Erythroblast (primary cell): Measurements from ENCODE around the gene ANKRD13C.

Experiments
- GATA1 ChIP-seq: IDR thresholded peaks from 2 replicates; pipeline ENCODE4 v1.6.1; 2011; ENCODE audit warnings: low read depth, mild to moderate bottlenecking, control low read depth, low read length, moderate library complexity
- POLR2A ChIP-seq: IDR thresholded peaks from 2 replicates; pipeline ENCODE4 v1.6.1; 2011; ENCODE audit warnings: mild to moderate bottlenecking, low read length

DNA sequence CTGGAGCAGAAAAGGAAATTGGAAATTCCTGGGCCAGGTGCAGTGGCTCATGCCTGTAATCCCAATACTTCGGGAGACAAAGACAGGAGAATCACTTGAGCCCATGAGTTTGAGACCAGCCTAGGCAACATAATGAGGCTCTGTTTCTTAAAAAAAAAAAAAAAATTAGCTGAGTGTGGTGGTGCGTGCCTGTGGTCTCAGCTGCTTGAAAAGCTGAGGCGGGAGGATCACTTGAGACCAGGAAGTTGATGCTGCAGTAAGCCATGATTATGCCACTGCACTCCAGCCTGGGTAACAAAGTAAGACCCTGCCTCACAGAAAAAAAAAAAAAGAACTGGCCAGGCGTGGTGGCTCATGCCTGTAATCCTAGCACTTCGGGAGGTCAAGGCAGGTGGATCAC, 76.6 kb downstream of the ANKRD13C start:
- TF ChIP-seq POLR2A (no peak), GATA1 (no peak)
